Astrocyte of the hippocampus (primary cell): ENCODE results near the gene G2E3.
"Not testable (repeated sequence)": the region's sequence is repeated elsewhere in the genome, so short reads cannot be mapped to it uniquely, and the experiment has no call there.

ENCODE experiments used
- DNase-seq: peaks from one replicate; pipeline ENCODE4 v3.0.0; 2011; ENCODE audit warnings: low read depth, low spot score

G2E3 gene, protein sequence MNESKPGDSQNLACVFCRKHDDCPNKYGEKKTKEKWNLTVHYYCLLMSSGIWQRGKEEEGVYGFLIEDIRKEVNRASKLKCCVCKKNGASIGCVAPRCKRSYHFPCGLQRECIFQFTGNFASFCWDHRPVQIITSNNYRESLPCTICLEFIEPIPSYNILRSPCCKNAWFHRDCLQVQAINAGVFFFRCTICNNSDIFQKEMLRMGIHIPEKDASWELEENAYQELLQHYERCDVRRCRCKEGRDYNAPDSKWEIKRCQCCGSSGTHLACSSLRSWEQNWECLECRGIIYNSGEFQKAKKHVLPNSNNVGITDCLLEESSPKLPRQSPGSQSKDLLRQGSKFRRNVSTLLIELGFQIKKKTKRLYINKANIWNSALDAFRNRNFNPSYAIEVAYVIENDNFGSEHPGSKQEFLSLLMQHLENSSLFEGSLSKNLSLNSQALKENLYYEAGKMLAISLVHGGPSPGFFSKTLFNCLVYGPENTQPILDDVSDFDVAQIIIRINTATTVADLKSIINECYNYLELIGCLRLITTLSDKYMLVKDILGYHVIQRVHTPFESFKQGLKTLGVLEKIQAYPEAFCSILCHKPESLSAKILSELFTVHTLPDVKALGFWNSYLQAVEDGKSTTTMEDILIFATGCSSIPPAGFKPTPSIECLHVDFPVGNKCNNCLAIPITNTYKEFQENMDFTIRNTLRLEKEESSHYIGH

DNA sequence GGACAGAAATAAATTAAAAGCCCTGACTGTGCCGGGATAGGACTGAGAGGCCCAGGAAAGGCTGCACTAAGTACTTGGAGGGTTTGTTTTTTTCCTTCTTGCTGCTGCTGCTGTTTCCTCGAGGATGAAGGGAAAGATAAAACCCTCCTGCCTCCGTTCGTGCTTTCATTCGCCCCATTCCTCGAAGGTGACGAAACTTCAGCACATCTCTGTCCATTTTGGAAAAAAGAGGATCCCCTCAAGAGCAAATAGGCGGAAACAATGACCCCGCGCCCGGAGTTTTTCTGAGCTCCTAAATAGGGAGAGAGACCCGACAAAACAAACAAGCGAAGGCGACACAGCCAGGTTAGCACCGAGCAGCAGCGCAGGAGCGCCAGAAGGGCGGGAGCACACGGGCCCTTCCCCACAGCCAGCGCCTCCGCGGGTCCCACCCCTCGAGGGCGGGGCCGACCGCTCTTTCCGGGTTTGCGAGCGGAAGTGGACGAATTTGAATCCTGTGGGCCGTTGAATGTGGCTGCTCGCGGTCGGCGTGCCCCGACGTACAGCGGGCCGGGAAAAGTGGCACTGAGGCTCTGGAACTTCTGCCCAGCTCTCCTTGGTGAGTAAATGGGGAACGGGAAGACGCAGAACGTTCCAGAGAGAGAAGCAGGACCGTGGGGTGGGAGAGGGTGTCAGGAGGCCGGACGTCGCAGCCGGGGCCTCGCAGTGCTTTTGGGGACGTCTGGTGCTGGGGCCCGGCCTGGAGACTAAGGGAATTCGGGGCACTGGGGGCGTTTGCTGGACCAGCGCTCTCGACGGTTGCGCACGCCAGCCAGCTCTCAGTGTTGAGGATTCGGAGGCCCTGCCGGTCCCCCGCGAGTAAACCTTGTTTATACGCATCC lies at the start of gene G2E3:
G2E3 (plus strand) TSS at position 484 of the 881 bp plus-strand sequence. CDS start 21,922 bp downstream, outside the sequence.
- peak; percentile 94 for DNase-seq

DNA sequence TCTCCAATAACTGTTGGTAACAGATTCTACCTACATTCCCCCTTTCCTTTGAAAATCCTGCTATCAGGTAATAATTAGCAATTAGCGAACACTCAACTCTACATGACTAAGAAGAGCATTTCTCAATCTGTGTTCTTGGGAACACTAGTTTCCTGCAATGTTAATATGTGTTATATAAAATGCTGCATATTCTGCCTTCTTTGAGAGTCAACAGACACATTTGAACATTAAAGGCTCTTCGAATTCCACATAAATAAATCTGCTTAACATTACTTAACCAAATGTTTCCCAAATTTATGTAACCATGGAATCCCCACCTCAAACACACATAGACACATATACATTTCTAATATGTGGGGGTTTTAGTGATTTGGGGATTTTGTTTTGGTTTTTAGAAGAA lies 41.2 kb upstream of the G2E3 start:
- DNase-seq: no peak

- DNase-seq: no peak
Observed at GRCh38 chr14:30518867-30519560, 39.9 kb upstream of the G2E3 start.

GRCh38 chr14:30519961-30520360 lies 39.0 kb upstream of the G2E3 start:
- no peak for DNase-seq

GRCh38 chr14:30520536-30520935 lies 38.4 kb upstream of the G2E3 start:
- no peak for DNase-seq

GRCh38 chr14:30521899-30522736 lies 36.8 kb upstream of the G2E3 start:
- peak; percentile 59 for DNase-seq

DNA sequence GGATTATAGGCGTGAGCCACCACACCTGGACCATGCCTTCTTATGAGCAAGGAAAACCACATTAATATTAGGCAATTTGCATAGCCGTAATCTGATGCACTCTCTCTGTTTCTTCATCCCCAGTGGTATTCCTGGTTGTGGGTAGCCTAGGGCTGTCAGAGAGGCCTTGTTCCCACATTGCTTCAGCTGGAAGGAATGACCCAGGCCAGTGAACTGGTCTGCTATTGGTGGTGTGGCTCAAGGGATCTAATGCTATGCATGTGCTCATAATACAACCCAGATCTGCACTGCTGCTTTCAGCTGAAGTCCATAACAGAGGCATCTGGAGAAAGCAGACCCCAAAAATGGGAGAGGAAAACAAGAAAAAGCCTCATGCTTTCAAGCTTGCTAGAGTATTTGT lies 33.1 kb upstream of the G2E3 start:
- peak; percentile 14 for DNase-seq

DNA sequence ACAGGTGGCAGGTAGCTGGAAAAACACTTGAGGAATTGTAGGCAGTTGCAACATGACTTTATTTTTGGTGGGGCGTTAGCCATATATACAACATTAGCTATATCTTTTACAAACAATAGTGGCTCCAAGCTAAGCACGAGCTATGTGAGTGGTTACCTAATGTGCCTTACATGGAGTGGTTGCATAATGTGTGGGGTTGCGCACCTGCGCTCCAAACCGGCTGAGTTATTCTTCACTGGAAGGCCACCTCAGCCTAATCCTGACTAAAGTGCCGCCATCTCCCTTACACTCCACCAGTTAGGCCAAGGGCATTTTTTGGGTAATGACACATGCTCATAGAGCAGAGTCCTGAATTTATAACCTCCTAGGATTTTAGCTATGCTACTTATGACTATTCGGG lies 31.8 kb upstream of the G2E3 start:
- no peak for DNase-seq

DNA sequence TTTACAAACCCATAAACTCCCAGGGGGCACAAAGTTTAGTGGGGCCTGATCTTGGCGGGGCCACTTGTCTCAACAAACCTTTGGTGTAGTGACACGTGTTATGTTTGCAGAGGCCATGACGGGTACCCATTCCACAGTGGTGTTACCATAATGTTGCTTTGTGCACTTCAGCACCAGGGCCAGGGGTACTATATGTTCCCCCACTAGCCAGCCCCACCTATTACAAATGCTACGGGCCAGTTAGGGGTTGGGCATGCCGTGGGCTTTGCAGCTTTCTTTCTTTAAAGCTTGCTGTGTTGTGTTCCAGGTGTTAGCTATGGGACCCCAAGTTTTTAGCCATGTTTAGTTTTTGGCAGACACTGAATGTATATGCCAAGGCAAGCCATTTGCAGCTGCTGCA lies 30.8 kb upstream of the G2E3 start:
- no peak for DNase-seq

DNA sequence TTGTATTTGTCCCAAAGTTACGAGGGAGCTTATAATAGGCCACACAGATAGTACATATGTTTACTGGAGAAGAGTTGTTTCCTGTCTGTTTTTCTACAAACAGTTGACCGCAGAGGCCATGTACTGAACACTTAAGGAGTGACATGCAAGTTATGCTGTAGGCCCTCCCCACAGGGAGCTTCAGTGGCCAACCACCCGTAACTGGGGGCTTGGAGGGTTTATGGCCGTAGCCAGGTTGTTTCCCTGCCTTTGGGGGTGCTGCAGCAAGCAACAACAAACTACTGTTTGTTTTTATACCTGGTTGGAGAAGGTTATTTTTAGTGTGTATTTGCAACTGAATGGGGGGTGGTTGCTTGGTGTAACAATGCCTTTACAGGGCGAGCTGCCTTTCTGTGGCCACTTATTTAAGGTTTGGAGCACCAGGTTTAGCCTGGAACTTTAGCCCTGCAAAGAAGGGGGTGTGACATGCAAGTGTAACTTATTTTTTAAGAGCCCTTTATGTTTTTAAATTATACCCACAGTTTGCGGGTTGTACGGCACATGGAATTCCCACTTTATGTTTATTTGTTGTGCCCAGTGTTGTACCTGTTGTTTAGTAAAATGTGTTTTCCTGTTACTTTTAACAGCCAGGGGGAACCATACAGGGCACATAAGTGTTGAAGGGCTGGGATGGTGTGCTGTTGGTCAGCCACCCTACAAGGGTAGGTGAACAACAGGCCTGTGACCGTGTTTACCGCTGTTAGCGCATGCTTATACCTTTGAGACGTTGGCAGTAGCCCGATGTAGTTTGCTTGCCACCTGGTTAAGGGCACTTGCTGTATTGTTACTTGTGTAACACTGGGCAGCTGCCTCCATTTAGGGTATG lies 29.9 kb upstream of the G2E3 start:
- DNase-seq: no peak

GRCh38 chr14:30532264-30532663 lies 26.7 kb upstream of the G2E3 start:
- no peak for DNase-seq

- DNase-seq: no peak
Observed at GRCh38 chr14:30533126-30533525, 25.8 kb upstream of the G2E3 start.

DNA sequence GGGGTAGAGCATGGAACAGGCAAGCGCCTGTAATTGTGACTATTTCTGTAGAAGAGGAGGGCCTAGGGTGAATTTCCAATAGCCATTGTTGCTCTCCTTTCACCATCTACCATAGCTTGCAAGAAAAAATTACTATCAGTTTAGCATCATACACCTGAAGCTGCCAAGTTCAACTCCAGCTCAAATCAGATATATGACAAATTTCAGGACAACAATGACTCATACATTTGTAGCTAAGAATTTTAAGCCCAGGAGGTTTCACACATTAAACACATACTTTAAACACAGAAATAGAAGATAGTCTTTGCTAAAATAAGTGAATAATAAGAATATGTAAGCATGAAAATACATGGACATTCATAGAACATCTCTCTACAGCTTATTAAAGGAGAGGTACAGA lies 17.6 kb upstream of the G2E3 start:
- no peak for DNase-seq

DNA sequence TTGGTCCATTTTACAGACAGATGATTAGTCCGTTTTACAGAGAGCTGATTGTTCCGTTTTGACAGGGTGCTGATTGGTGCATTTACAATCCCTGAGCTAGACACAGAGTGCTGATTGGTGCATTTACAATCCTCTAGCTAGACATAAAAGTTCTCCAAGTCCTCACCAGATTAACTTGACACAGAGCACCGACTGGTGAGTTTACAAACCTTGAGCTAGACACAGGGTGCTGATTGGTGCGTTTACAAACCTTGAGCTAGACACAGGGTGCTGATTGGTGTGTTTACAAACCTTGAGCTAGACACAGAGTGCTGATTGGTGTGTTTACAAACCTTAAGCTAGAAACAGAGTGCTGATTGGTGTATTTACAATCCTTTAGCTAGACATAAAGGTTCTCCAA lies 12.2 kb upstream of the G2E3 start:
- DNase-seq: not testable (repeated sequence)

GRCh38 chr14:30547388-30548048 lies 11.4 kb upstream of the G2E3 start:
- no peak for DNase-seq

- peak; percentile 36 for DNase-seq
Observed at GRCh38 chr14:30550335-30550734, 8.6 kb upstream of the G2E3 start.

DNA sequence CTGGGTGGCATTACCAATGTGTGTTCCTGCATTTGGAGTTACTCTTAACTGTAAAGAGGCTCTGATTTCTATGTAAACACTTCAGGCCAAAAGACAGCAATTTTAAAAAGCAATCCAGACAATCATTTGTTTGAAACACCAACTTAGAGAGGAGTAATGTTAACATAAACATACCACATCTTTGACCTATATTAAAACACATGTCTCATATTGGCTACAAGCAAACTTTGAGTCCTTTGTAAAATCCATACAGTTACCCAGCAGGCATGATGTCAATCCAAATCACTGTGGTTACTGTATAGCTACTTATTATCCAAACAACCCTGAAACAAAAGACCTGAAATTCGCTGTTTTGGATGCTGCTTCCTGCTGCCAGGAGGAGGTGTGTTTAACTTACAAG lies 7.5 kb upstream of the G2E3 start:
- DNase-seq: no peak

GRCh38 chr14:30553311-30553989 lies 5.5 kb upstream of the G2E3 start:
- DNase-seq: peak; percentile 70

DNA sequence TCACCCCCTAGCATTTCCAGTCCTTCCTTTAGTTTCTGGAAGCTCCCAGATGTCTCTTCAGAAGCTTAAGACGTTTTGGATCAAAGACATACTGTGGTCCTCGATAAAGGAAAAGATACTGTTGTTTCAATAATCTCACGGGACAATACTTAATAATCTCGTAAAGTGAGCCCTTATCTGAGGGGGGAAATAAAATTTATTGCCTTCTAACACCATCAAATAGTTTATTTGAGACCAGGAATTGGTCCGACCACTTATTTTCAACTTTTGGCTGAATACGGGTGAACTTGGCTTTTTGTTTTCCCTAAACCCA lies 640 bp upstream of the G2E3 start:
- no peak for DNase-seq
